MV-4-11 (cell line): ENCODE results near the gene MGAT5.

Experiments used
- DNase-seq: peaks from one replicate; lab custom pipeline; 2025; lab: John Stamatoyannopoulos, UW

The MGAT5 gene, protein sequence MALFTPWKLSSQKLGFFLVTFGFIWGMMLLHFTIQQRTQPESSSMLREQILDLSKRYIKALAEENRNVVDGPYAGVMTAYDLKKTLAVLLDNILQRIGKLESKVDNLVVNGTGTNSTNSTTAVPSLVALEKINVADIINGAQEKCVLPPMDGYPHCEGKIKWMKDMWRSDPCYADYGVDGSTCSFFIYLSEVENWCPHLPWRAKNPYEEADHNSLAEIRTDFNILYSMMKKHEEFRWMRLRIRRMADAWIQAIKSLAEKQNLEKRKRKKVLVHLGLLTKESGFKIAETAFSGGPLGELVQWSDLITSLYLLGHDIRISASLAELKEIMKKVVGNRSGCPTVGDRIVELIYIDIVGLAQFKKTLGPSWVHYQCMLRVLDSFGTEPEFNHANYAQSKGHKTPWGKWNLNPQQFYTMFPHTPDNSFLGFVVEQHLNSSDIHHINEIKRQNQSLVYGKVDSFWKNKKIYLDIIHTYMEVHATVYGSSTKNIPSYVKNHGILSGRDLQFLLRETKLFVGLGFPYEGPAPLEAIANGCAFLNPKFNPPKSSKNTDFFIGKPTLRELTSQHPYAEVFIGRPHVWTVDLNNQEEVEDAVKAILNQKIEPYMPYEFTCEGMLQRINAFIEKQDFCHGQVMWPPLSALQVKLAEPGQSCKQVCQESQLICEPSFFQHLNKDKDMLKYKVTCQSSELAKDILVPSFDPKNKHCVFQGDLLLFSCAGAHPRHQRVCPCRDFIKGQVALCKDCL

DNA sequence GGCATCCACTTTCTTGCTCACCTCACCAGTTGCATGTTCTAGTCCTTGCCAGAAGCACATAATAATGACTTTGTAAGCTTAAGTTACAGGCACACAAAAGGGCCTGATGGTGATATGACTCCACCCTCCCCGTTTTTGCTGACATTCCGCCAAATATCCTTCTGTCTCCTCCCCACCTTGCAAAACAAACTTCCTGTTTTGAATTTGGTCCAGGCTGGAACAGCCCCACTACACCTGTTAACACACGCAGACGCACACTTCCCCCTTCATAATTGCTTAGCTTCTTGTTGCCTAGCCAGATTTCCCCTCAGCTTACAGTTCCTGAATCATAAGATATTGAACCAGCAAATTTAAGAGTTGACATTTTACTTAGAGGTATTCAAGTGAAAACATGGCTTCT is at the start of gene MGAT5:
Gene MGAT5, plus strand, starts transcription at position 269 of the 400 bp plus-strand sequence. CDS start 332 bp downstream, outside the sequence.
- no peak for DNase-seq

DNA sequence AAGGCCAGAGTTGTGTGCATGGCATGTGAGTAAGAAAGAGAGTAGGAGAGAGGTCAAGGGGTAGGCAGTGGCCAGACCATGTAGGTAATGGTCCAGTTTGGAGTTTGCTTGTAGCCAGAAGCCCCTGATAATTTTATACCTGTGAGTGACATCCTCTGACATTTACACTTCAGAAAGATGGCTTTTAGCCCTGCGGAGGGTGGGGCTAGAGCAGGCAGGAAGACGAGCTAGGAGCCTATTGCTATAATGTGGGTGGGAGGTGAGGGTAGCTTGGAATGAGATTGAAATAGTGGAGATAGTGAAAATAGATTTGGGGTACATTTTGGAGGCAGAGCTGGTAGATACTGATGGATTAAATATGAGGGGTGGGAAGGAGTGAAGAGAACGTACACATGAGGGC is 48.8 kb upstream of the MGAT5 start:
- no peak for DNase-seq

DNA sequence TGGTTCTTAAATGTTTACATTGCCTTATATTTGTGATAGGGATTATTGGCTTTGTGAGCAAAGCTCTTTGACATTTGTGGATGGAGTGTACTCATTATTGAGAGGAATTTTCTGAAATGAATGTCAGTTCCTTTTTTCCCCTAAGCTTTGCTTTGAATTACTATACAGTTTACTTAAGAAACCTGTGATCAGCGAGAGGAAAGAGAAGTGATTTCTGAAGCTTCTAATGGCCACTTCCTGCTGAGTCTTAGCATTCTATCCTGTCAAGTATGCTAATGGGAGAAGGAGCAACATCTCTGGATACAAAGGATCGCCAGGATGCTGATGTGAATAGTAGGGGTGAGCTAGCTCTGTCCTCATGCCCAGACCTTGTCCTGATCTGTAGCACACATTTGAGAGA is 47.8 kb upstream of the MGAT5 start:
- peak; percentile 56 for DNase-seq

DNA sequence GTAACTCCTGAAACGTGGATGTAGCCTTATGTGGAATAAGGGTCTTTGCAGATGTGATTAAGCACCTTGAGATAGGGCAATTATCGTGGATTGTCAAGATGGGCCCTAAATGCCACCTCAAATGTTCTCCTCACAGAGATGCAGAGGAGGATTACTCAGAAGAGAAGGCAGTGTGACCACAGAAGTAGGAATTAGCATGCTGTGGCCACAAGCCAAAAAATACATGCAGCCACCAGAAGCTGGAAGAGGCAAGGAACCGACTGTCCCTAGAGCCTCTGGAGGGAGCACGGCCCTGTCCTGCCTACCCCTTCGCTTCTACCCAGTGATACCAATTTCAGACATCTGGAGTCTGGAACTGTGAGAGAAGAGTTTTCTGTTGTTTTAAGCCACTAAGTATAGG is 47.3 kb upstream of the MGAT5 start:
- DNase-seq: peak; percentile 16

DNA sequence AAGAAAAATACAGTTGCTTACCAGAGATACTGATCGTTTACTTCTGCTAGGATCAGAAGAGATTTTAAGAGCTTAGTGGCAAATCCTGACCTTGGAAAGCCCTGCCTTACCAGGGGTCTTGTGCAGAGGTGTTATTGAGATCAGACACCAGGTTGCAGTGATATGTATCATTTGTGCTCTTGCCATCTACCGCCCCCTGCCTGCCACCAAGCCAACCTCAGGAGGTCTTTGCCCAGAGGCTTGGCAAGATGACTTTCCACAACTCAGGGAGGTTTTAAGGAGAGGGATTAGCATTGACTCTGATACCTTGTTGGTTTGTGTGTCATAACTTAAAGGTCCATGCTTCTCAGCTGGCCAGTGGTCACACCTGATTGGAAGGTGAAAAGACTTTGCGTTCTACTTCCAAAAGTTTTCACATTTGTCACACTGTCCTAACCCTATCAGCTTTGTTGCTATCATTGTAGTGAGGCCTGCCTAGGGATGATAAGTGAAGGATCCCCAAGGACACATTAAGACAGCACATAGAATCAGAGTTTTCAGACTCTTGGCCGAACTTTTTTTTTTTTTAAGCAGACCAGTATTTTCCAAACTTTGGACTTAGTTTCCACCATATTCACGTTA is 46.2 kb upstream of the MGAT5 start:
- peak; percentile 43 for DNase-seq

DNA sequence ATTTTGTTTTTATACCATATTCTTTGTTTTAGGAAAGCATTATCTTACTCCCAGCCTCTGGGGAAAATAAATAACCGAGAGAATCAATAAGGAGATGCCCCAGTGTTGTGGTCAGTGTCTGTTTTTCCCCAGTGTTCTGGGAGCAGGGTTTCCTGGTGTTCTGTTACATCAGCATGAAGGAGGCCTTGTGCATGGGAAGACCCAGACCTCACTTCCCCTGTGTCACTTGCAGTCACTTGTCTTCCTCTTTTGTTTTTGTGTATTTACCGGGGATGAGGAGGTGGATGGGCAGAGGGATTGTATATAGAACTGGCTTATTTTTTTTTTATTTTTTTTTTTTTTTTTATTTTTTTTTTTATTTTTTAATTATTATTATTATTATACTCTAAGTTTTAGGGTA is 45.0 kb upstream of the MGAT5 start:
- peak; percentile 59 for DNase-seq

DNA sequence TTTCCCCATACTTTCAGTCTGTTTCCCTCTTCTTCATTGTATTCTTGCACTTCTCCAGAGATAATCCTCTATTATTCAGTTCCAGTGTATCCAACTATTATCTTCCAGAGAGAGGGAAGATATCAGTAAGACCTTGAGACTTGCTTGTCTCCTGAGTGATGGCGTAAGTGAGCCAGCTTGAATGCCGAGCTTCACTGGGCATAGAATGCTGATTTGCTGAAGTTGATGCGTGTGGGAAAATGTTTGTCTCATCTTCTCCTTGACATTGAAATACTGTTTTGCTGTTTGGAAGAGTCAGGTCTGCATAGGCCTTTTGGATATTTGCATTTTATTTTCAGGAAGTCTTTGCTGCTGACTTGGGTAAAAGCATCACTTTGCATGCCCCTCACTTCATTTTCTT is 41.1 kb upstream of the MGAT5 start:
- no peak for DNase-seq

DNA sequence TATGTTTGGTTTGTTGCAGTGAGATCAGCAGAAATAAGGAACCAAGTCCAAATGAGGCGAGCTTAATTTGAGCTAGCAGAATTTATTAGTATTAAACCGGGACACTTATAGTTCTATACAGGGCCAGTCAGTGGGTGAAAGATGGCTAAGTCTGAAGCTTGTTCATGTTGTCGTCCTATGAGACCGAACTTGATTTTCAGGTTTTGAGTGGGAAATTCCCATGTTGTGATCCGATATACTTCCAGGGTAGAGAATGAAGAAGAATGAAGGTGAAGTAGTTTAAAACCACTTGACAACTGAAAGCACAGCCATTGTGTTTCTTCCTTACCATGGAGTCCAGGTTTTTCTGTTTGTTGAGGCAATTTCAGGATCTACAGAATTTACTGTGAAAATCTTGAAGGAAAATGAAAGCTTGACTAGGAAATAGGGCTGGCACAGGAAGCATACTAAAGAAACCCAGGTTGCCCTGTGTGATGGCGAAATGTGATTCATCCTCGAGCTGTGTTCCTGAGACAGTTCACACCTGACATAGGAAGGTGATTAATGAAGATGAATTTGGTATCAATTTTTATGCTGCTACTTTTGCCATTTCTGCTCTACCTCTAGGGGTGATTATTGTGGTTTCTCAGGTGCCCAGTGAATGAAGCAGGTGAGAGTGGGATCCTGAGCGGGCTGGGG is 37.6 kb upstream of the MGAT5 start:
- DNase-seq: no peak

DNA sequence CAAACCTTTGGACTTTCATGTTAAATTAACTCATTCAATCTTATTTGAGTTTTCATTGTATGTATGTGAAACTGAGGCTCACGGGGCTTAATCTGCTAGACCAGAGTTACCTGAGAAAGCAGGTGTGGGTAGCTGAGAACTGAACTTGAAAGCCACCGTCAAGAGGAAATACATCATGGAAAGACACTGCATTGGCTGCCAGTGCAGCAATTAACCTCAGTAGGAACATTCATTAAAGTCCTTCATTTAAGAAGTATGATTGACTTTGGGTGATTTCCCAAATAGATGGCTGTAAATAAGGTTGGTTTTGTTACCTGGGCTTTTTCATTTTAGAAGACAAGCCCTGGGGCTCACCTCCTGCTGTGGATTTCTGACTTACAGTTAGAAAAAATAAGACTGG is 36.5 kb upstream of the MGAT5 start:
- no peak for DNase-seq

DNA sequence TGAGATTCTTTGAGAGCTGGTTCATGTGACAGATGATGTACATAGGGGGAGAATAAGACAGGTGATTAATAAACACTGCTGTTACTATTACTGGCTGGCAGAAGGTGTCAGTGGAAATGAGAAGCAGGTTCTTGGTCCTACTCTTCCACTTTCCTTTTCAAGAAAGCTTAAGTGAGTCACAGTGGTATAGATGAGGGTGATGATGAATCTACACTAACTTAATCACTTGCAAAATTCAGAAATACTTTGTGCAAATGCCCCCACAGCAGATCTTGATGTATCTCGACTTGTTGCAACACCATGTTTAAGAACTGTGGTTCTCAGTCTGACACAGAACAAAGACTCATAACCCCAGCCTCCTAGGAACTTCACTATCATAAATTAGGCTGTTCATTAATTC is 35.9 kb upstream of the MGAT5 start:
- DNase-seq: peak; percentile 72

DNA sequence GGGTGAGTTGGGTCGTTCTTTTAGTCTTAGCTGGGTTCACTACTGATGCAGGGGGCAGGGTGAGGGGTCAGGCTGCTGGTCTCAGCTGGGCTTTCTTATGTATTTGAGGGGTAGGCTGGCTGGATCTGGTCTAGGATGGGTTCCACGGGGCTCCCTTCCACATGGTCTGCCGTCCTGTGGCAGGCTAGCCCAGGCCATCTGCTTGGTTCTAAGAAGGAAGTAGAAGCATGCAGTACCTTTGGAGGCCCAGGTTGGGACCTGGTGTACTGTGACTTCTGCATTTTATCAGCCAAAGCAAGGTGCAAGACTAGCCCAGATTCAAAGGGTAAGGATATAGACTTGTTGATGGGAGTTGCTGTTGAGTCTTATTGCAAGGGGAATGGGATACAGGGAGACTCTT is 35.5 kb upstream of the MGAT5 start:
- DNase-seq: no peak

DNA sequence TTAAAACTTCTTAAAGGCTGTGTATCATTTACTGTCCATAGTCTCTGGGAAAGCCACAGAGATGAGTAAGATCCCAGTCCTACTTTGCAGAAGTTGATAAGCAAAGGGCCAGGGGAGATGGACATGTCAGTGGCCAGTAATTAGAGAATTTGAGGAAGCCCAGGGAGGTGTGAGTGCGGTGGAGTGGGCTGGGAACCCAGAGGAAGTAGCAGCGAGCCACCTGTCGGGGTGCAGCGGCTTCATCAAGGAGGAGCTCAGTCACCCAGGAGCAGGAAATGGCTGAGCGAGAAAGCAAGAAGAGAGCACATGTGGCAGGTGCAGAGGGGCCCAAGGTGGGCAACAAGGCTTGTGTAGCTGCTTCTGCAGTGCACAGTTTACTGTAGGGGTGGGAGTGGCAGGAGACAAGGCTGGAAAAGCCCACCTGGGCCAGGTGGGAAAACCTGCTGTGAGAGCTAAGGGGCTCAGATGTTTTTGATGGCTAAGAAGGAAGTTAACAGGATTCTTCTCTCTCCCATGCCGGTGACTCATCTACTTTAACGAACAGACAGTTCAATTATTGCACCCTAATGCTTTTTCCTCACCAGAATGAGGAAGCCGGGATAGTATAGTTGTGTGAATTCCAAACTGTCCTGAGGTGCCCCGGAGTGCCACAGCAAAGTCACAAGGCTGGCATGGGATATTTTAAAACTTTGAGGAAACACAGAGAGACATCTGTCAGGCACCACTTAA is 34.8 kb upstream of the MGAT5 start:
- peak; percentile 21 for DNase-seq

DNA sequence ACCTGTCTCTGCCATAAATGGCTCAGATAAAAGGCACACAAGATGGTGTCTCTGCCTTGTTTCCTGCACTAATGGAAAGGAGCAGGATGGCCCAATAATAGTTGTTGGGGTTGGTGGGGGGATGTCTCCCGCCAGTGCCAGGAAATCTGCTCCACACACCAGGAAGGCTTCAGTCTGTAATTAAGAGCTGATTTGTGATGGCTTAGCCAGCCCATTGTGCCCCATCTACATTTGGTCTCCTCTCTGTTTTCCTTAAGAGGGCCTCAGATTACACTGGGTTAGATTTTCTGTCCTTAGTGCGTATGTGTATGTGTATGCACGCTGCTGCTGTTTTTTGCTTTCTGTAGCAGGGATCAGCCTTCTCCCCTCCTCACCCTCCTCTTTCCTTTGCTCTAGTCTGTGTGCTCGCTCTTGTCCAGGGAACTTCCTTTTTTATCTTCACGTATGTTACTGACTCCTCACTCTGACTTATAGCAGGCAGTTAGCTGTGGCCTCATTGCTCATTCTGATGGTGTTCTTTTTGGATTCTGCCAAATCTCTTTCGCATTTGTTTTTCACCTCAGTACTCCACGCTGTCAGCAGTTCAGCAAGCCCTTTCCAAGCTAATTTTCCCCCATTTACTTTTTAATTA is 33.4 kb upstream of the MGAT5 start:
- peak; percentile 60 for DNase-seq

DNA sequence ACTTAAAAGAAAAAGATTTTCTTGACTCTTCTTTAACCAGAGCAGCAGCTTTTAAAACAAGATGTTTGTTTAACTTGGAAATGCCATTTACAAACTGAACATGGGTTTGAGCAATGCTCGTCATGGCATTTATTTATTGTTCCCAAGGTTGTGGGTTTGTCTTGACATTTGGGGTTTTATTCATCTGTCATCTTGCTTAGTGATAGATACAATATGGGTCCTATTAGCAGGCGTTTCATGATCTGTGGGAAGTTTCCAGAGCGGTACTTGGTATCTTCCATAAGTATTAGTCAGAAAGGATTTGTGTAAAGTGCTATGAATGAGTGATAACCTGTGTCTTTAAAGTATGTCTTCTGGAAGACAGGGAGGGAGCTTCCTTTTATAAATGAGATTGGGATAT is 29.9 kb upstream of the MGAT5 start:
- DNase-seq: no peak

DNA sequence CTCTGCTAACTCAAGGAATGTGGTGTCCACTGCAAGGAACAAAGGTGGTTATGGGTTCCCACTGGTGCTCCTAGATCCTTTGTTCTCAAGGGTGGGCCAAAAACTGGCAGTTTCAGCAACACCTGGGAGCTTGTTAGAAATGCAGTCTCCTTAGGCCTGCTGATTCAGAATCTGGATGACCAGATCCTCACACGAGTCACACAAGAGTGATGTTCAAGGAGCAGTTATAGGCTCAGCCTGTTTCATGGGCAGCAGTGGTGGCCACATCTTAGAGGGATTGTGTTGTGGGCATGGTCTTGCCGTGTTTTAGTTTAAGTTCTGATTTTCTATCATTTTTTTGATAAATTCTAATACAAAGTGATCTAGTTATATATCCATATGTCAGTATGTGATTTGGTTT is 28.7 kb upstream of the MGAT5 start:
- DNase-seq: no peak

DNA sequence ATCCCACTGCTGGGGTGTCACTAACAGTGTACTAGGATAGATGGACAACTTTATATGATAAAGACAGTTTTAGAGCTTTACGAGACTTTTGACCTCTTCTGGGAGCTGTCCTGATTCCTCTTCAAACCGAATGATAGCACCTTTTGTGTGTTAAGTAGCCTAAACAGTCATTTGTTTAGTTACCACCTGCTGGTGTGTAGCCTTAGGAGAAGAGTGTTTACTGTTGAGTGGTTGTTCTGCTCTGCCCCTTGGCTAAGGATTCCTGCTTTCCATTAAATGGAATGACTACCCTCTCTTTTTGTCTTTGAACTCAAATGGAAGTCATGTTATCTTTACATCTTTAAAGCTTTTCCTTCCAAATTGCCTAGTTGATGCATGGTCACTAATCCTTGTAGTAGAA is 28.0 kb upstream of the MGAT5 start:
- DNase-seq: no peak

DNA sequence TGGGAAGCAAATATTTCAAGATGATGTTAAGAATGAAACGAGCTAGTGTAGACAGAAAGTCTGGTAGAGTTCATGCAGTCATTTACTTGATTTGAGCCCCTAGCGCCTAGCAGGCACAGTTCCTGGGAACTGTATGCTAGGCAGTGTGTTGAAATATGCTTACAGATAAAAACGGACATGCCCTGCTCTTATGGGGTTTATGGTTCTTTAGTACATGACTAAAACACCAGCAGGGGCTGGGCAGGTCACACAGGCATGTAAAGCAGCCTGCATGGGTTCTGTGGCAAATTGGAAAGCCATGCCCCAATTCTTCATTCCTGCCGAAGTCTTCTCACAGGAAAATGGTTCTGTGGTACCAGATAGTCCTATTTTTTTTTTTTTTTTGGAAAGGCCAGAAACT is 27.3 kb upstream of the MGAT5 start:
- no peak for DNase-seq

DNA sequence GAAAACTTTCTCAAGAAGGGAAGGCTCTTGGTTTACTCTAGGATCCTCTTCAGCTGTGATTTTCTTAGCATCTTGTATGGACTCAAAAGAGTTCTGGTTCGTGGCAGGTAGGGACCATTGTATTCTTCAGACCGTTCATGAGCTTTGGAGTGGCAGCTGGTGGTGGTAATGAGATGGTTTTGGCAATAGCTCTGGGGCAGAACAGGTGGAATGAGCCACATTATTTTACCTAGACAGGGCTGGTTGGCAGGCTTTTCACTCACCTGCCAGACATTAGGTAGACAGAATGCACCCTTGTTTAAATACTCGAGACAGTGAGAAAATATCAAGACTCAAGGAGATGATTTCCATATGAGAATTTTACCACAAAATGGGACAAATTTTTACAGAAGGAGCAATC is 26.2 kb upstream of the MGAT5 start:
- no peak for DNase-seq

DNA sequence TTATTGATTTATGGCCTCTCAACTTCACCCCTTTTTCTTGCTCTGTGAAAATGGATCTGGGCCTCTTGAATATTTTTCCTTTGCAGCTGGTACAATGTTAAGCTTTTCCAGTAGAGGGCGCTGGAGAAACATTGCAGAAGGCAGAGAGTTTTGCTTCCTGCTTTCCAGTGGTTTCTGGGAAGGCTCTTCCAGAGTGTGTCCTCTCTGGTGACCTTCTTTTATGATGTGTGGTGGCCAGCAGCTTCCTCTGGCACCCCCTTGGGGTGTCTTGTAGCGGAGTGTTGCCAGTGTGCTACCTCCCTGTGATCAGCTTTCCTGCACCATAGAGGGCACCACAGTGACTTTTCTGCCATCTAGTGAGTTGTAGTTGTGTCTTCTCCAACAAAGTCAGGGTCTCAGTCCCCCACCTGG is 25.4 kb upstream of the MGAT5 start:
- DNase-seq: peak; percentile 66

DNA sequence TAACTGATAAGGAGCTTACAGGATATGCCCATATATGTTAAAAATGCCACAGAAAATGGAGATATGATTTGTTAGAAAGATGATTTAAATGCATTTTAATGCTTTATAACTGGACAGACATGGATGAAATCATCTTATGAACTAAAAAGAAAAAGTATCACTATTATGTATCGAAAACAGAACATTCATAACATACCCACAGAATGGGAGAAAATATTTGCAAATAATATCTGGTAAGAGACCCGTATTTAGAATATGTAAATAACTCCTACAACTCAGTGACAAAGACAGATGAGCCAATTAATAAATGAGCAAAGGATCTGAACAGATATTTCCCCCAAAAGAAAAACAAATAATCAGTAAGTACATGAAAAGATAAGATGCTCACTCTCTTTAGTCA is 24.3 kb upstream of the MGAT5 start:
- no peak for DNase-seq

DNA sequence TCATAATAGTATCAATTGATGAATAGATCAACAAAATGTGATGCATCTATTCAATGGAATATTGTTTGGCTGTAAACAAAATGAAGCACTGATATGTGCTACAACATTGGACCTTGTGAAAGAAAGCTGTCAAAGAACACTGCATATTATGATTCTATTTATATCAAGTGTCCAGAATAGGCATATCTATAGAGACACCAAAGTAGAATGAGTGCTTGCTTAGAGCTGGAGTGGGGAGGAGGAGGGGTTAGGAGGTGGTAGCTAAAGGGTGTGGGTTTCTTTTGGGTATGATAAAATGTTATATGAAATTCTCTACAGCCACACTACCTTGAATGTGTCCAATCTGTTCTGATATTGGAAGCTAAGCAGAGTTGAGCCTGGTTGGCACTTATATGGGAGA is 23.0 kb upstream of the MGAT5 start:
- DNase-seq: no peak
